Measurements from ENCODE around the gene ARID3A. TPM values are rescaled to one million over a fixed set of nuclear protein-coding genes. Genes with fewer than 3 reads are reported as not detected.
A peak's percentile ranks its signal among the peaks of the same experiment; 100 is the strongest.

The ARID3A gene
- total and polyA plus RNA-seq, 2 of the 13 experiments (the other 11 are each of a cell fraction or from before 2014, with no cell fraction given): 71.3 to 77.9 TPM

DNA sequence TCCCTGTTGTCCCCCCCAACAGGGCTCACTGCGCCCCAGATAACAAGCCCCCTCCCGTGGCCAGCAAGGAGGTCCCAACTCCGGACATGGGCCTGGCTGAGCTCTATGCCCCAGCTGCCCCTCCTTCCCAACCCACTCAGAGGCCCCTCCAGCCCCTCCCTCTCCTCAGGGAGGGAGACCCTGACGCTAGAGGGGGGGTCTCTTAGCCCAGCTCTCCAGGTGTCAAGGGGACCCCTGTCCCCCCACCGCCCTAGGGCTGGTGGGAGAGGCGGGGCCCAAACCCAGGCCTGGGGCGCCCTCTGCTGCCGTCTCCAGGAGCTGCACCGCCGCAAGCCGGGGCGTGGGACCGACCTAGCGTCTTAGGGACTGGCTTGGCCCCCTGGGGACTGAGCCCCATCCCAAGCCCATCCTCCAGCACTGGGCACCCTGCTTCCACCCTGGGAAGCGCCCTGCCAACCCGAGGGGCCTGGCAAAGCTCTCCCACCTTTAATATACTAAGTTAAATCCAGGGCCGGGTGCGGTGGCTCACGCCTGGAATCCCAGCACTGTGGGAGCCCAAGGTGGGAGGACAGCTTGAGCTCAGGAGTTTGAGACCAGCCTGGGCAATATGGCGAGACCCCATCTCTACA, 75.8 kb downstream of the ARID3A start (continued):
- TF ChIP-seq BHLHE40 (IDR thresholded peaks at IDR 0.05; ENCODE audit: low read length): 0 out of 2 replicates have a peak, but pooled peaks have one; percentile 16
- TF ChIP-seq ETV5 (CRISPR knock-in tag; IDR thresholded peaks at IDR 0.05; ENCODE audit: borderline replicate concordance): peak; percentile 31; the same call in 1 of the 2 replicates
- 0 out of 2 replicates have a peak, but pooled peaks have one; percentile 18 for TF ChIP-seq SP5 (CRISPR knock-in tag; IDR thresholded peaks at IDR 0.05; ENCODE audit: borderline replicate concordance, low read depth)
- TF ChIP-seq ZNF121 (CRISPR knock-in tag; IDR thresholded peaks at IDR 0.05): peak; percentile 58; the same call in 1 of the 2 replicates
- TF ChIP-seq MATR3 (CRISPR knock-in tag; IDR thresholded peaks at IDR 0.05): no peak
- TF ChIP-seq CTCF (CRISPR knock-in tag; IDR thresholded peaks at IDR 0.05): peak; percentile 96
- TF ChIP-seq HDAC1 (CRISPR knock-in tag; IDR thresholded peaks at IDR 0.05): 0 out of 2 replicates have a peak, but pooled peaks have one; percentile 39
- peak; percentile 62; the same call in 1 of the 2 replicates for TF ChIP-seq KDM2A (CRISPR knock-in tag; IDR thresholded peaks at IDR 0.05; ENCODE audit: borderline replicate concordance, low read depth)
- TF ChIP-seq LCORL (IDR thresholded peaks at IDR 0.05): no peak
- peak; percentile 45; the same call in 1 of the 2 replicates for TF ChIP-seq LCORL (CRISPR knock-in tag; IDR thresholded peaks at IDR 0.05)
- TF ChIP-seq POGK (CRISPR knock-in tag; conservative IDR thresholded peaks at IDR 0.05): 0 out of 2 replicates have a peak, but pooled peaks have one; percentile 45
- TF ChIP-seq SALL1 (CRISPR knock-in tag; IDR thresholded peaks at IDR 0.05): peak; percentile 33; the same call in 1 of the 2 replicates
- 0 out of 2 replicates have a peak, but pooled peaks have one; percentile 39 for TF ChIP-seq PCBP1 (IDR thresholded peaks at IDR 0.05; ENCODE audit: borderline replicate concordance, low read depth, low read length)
- peak; percentile 76 for TF ChIP-seq XRCC5 (optimal IDR thresholded peaks at IDR 0.05; ENCODE audit: low read length)
- TF ChIP-seq ZGPAT (CRISPR knock-in tag; IDR thresholded peaks at IDR 0.05): peak; percentile 30; the same call in 1 of the 2 replicates
- peak; percentile 11; the same call in 1 of the 2 replicates for TF ChIP-seq HOXA3 (CRISPR knock-in tag; IDR thresholded peaks at IDR 0.05)
- 0 out of 4 replicates have a peak, but pooled peaks of 1 of the 2 experiments have one; percentile 43 for TF ChIP-seq HMGXB4 (CRISPR knock-in tag; IDR thresholded peaks at IDR 0.05; ENCODE audit: borderline replicate concordance in 1 of 2, low read depth in 1 of 2)
- TF ChIP-seq SMC3 (IDR thresholded peaks at IDR 0.05; ENCODE audit: low read length): peak; percentile 61; the same call in 1 of the 2 replicates
- TF ChIP-seq ZBTB33 (CRISPR knock-in tag; IDR thresholded peaks at IDR 0.05): peak; percentile 13; the same call in 1 of the 2 replicates
- TF ChIP-seq HNRNPLL (IDR thresholded peaks at IDR 0.05; ENCODE audit: low read depth, low read length, poor library complexity, severe bottlenecking): peak; percentile 41

Data from HepG2 (cell line).